Breast epithelium (tissue), 4 donors: ENCODE results near the gene ANKRD63. TPM values are rescaled to one million over a fixed set of nuclear protein-coding genes. Genes with fewer than 3 reads are reported as not detected.

Source experiments
- DNase-seq, 2 donors: peaks; one replicate each; pipeline ENCODE4 v3.0.0-alpha.2; 2019; ENCODE audit warnings: low spot score in 2 of 2
- H3K27ac ChIP-seq, 2 donors: fragments of 200-600 bp; sonication (generic) in 1 of 2; one replicate each; pipeline ENCODE4 v1.5.1; 2016 to 2019; ENCODE audit warnings: mild to moderate bottlenecking in 1 of 2
- H3K27me3 ChIP-seq, 2 donors: fragments of 200-600 bp; sonication (generic) in 1 of 2; one replicate each; pipeline versions ENCODE4 v1.5.1 to v1.6.0; 2017 to 2019; ENCODE audit warnings: control low read depth in 1 of 2, mild to moderate bottlenecking in 1 of 2
- H3K36me3 ChIP-seq: fragments of 200-600 bp; one replicate; pipeline ENCODE4 v1.5.1; 2019
- H3K4me1 ChIP-seq, 2 donors: fragments of 200-600 bp; sonication (generic); one replicate each; pipeline ENCODE4 v1.5.1; 2016 to 2019; ENCODE audit warnings: control low read depth in 1 of 2
- H3K4me3 ChIP-seq, 3 donors: fragments of 200-600 bp; sonication (generic); 1 replicate in 2 of 3; 2 replicates in 1 of 3; pipeline ENCODE4 v1.5.1; 2016 to 2019; ENCODE audit warnings: mild to moderate bottlenecking in 3 of 3, moderate library complexity in 2 of 3
- H3K9me3 ChIP-seq, 2 donors: fragments of 200-600 bp; sonication (generic) in 1 of 2; one replicate each; pipeline ENCODE4 v1.5.1; 2016 to 2019; ENCODE audit warnings: control low read depth in 1 of 2
- POLR2A ChIP-seq: fragments of 450-650 bp; IDR thresholded peaks from one replicate; pipeline ENCODE4 v1.6.1; 2016; ENCODE audit warnings: antibody characterized with exemption, mild to moderate bottlenecking, moderate library complexity
- POLR2AphosphoS5 ChIP-seq, 3 donors: sonication (generic); formaldehyde crosslinking; IDR thresholded peaks; one replicate each; pipeline ENCODE4 v1.6.1; 2017; ENCODE audit warnings: antibody characterized with exemption in 3 of 3
- intact Hi-C: fragments of 100-400 bp; cut with DNase I; formaldehyde crosslinking; loops from one replicate; pipeline ENCODE4 v1.15.1; 2023; ENCODE audit warnings: low total_unique reads
- total RNA-seq, 3 donors: library from RNA; depleted of rRNA; stranded (reverse); fragments of >200 nt; gene quantifications; one replicate each; pipeline ENCODE4 v1.1.0, GENCODE V29; 2016
- TF ChIP-seq, protein P1 (sequence below), 3 donors: fragments of 450-650 bp; IDR thresholded peaks; one replicate each; pipeline ENCODE4 v1.5.1; 2016 to 2017; ENCODE audit warnings: antibody characterized with exemption in 3 of 3, mild to moderate bottlenecking in 3 of 3, moderate library complexity in 3 of 3

Gene ANKRD63
- total RNA-seq, 3 donors from 2014 or later: not detected

DNA sequence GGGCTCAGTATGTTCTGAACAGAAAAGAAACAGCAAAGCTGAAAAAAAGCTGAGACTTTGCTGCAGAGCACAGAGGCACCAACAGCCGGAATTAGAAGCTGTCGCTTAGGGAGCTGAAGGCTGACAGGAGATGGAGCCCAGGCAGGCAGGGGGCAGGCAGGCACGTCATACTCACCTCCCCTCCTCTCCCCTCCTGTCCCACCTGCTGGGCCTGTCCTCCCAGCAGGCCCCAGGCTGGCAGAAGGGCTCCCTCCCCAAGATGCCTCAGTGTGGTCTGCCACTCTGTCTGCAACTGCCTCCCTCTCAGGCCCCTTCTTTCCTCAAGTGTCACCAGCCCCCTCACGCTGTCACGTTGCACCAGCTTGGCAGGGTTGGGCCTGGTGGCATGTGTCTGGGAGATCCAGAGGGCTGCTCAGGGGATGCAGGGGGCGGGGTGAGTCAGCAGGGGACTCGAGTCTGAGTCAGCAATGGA, 3.2 kb upstream of the ANKRD63 start:
- Histone ChIP-seq H3K36me3 (no peaks in the 10 kb centered on the region), H3K4me3 (no peak overlapping the region), H3K27me3 (peaks cover 14 to 26% of the 10 kb centered on the region in 2 donors), H3K27ac (no peak overlapping the region), H3K9me3 (no peaks in the 10 kb centered on the region), H3K4me1 (peaks cover 0 to 16% of the 10 kb centered on the region in 2 donors)
- TF ChIP-seq POLR2A: no peak
- TF ChIP-seq POLR2AphosphoS5 (IDR thresholded peaks at IDR 0.05): no peak
- TF ChIP-seq, protein P1, sequence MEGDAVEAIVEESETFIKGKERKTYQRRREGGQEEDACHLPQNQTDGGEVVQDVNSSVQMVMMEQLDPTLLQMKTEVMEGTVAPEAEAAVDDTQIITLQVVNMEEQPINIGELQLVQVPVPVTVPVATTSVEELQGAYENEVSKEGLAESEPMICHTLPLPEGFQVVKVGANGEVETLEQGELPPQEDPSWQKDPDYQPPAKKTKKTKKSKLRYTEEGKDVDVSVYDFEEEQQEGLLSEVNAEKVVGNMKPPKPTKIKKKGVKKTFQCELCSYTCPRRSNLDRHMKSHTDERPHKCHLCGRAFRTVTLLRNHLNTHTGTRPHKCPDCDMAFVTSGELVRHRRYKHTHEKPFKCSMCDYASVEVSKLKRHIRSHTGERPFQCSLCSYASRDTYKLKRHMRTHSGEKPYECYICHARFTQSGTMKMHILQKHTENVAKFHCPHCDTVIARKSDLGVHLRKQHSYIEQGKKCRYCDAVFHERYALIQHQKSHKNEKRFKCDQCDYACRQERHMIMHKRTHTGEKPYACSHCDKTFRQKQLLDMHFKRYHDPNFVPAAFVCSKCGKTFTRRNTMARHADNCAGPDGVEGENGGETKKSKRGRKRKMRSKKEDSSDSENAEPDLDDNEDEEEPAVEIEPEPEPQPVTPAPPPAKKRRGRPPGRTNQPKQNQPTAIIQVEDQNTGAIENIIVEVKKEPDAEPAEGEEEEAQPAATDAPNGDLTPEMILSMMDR (IDR thresholded peaks at IDR 0.05): no peak
- intact Hi-C loops: no loop called here
- no peak for DNase-seq

DNA sequence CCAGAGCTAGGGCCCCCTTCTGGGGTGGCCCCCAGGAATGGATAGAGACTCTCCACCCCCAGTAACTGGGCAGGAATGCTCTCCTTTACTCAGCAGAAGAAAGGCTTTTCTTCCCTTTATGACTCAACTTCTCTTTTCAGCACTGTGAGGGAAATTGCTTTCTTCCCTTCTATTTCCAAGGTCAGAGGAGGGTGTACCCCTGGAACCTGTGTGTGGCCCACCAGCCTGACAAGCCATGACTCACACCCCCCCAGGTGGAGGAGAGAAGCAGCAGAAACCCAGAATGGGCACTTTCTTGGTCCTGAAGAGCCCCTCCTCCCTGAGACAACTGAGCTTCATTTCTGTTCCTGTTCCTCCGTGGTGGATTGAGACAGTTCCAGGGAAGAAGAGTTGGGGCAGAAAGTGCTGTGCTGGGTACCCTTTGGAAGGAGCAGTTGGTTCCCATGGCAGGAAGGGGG, 2.7 kb upstream of the ANKRD63 start:
- peaks cover 0 to 16% of the 10 kb centered on the region in 2 donors for H3K4me1 ChIP-seq
- TF ChIP-seq POLR2A (no peak), POLR2AphosphoS5 (IDR thresholded peaks at IDR 0.05) (no peak)
- TF ChIP-seq, protein P1 (IDR thresholded peaks at IDR 0.05): no peak
- H3K36me3 ChIP-seq: no peaks in the 10 kb centered on the region
- H3K9me3 ChIP-seq: no peaks in the 10 kb centered on the region
- DNase-seq: no peak
- H3K27me3 ChIP-seq: peaks cover 14 to 31% of the 10 kb centered on the region in 2 donors
- H3K27ac ChIP-seq: no peak overlapping the region
- no peak overlapping the region for H3K4me3 ChIP-seq
- intact Hi-C loops: no loop called here

DNA sequence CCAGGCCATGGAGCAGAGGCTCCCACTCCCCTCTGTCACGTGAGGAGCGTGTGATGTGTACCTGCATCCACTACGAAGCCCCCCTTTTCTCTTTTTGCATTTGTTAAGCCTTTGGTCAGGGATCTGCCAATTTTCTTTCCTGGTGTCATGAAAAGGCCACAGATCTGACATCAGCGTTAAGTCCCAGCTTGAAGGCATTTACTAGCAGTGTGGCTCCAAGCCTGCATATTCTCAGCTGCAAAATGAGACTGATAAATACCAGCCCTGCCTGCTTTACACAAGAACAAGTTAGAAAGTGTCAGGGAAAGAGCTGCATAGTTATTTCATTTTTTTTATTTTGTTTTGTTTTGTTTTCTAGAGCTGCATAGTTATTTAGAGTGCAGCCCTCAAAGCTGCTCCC, 2.3 kb upstream of the ANKRD63 start:
- Histone ChIP-seq H3K27me3 (peaks cover 17 to 36% of the 10 kb centered on the region in 2 donors), H3K4me1 (peaks cover 0 to 16% of the 10 kb centered on the region in 2 donors), H3K27ac (no peak overlapping the region), H3K9me3 (no peaks in the 10 kb centered on the region), H3K4me3 (no peak overlapping the region), H3K36me3 (no peaks in the 10 kb centered on the region)
- DNase-seq: no peak
- intact Hi-C loops: no loop called here
- no peak for TF ChIP-seq POLR2A
- TF ChIP-seq, protein P1 (IDR thresholded peaks at IDR 0.05): no peak

DNA sequence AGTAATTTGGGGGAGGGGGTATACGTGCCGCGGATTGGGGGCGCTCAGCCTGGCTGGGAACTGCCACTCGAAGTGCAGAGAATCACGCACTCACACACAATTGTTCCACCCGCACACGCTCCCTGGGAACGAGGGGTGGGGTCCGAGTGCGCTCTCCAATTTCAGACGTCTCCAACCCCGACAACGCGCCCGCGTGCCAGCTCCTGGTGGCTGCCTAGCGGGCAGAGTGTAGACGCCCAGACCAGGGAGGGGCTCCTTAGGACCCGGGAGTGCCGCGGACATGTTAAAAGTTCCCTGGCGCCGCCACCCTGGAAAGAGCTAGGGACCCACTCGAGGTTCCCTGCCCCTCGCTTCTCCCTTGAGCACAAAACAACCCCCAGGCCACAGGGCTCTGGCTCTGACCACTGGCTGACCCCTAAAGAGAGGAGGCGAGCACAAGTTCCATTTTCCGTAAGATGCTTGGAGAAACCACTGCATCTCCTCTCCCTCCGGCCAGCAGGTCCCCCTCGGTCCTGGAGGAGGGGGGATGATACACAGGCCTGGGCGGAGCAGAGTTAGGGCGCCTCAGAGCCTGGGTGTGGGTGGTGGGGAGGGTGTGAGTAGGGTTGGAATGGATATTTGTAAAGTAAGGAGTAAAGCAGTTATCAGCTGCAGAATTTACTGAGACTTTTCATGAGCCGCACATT, 894 bp upstream of the ANKRD63 start:
- intact Hi-C loops: loop anchor here (5.0 kb wide), 1 partner anchor 499 kb away; no protein-coding TSS in a partner anchor
- peaks cover 17 to 43% of the 10 kb centered on the region in 2 donors for H3K27me3 ChIP-seq

More for the DNA sequence above, 894 bp upstream of the ANKRD63 start:
- no peak overlapping the region for H3K27ac ChIP-seq
- TF ChIP-seq, protein P1 (IDR thresholded peaks at IDR 0.05): no peak
- TF ChIP-seq POLR2AphosphoS5 (IDR thresholded peaks at IDR 0.05) (no peak), POLR2A (no peak)
- no peak for DNase-seq
- peak overlapping the region in 1 of 3 donors; percentile 67 for H3K4me3 ChIP-seq
- peaks cover 0 to 16% of the 10 kb centered on the region in 2 donors for H3K4me1 ChIP-seq
- H3K9me3 ChIP-seq: no peaks in the 10 kb centered on the region
- no peaks in the 10 kb centered on the region for H3K36me3 ChIP-seq
